Sciatic nerve (tissue), 2 donors: ENCODE measurements around the gene NFIB. TPM values are rescaled to one million over a fixed set of nuclear protein-coding genes. Genes with fewer than 3 reads are reported as not detected.

Experiments used
- ATAC-seq: fragments of 200-7000 bp; cut with Tn5 transposase; one replicate; pipeline ENCODE4 v1.9.1; 2020; ENCODE audit warnings: mild to moderate bottlenecking, moderate library complexity
- DNase-seq: peaks from one replicate; pipeline ENCODE4 v3.0.0-alpha.2; 2020; ENCODE audit warnings: low spot score
- intact Hi-C: fragments of 100-400 bp; cut with DNase I; formaldehyde crosslinking; loops from one replicate; pipeline ENCODE4 v1.14.2; 2022
- total RNA-seq: library from RNA; stranded (reverse); fragmentation: NEBNext Ultra II Directional; extraction: Animal tissue kit (Norgen Biotek cat#: 25700); gene quantifications from one replicate; pipeline ENCODE4 v1.2.1, GENCODE V29; 2021
- donor health status: DM: no; HTN: no; CAD: no.
- donor health status: DM: no; HTN: no; CAD: no.

Gene NFIB
- total RNA-seq, 1 donor from 2014 or later = 137 TPM

DNA sequence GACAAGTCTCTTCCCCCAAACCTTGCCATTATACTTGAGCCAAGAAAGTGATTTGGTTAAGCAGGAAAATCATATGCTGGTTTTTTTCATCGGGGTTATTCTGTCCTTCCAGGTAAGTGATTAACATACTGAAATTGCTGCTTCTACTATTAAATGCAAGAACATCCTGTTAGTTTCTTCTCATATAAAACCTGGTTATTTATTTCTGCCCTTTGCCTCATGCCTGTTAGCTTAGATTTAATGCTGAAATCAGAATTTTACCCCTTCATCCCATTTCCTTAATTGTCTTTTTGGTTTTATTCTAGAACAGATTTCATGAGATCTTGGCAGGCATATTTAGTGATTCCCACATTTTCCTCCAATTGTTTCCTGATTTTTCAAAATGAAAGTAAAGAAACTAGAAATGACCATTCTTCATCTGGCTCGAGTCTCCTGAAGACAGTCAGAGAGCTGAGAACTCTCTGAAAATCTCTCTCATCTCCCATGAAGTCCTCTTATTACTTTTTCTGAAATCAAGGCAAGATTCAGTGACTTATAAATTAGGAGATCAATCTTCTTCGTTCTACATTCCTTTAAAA is 132.9 kb downstream of the NFIB start:
- no peak for DNase-seq
- ATAC-seq = peak; percentile 33
- intact Hi-C loops = no loop called here

DNA sequence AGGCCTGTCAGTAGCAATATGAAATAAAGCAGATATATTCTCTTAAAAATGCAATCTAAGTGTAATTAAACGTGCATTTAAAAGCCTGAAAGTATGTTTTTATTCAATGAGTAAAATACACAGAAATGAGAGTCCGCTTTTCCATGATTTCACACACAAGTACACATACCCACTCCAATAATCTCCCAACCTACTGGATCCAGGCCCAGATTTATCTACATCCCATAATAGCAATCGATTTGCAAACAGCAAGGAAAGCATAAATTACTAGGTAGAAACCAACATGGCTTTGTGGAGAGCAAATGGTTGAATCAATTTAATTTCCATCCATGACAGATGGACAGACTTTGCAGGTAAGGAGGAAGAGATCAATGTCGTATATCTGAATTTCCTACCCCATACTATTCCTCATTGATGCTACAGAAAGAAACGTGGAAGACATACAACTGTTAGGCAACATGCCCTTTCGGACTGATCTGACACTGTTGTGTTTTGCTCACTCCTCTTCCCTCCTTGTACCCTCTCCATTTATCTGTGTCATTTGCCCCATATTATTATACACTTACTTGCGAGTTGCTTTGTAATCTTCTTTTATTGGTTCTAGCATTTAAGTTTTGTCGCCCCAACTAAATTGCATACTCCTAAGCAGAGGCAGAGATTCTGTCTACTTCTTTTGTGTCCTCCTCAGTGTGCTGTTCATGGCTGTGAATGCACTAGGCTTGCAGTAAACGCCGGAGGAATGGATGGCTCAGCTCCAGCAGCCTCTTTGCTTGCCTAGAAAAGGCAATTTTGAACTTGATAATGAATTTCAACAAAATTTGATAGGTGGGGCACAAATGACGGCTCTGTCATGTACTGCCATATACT is 133.6 kb downstream of the NFIB start:
- intact Hi-C loops = no loop called here
- ATAC-seq (peak; percentile 75), DNase-seq (peak; percentile 63)

GRCh38 chr9:14179449-14179848 is 134.5 kb downstream of the NFIB start:
- no peak for DNase-seq
- no peak for ATAC-seq
- intact Hi-C loops = no loop called here

GRCh38 chr9:14175778-14176177 is 138.2 kb downstream of the NFIB start:
- intact Hi-C loops = no loop called here
- ATAC-seq (peak; percentile 55), DNase-seq (no peak)

DNA sequence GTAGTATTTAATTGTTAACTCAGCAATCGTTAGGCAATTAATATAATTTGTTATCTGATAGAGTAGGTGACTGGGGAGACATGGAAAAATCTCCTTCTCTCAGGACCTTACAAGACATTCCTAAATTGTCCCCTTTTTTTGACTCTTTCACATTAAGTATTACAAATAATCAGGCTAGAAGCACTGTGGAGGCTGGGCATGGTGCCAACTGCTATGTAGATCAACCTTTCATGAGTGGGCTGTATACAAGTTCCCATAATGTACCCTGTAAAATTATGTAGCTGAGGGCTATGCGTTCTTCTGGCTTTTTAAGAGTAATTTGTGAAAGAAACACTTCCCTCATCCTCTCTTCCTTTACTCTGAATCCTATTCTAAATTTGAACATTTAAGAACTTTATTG is 140.2 kb downstream of the NFIB start:
- ATAC-seq (no peak), DNase-seq (no peak)

DNA sequence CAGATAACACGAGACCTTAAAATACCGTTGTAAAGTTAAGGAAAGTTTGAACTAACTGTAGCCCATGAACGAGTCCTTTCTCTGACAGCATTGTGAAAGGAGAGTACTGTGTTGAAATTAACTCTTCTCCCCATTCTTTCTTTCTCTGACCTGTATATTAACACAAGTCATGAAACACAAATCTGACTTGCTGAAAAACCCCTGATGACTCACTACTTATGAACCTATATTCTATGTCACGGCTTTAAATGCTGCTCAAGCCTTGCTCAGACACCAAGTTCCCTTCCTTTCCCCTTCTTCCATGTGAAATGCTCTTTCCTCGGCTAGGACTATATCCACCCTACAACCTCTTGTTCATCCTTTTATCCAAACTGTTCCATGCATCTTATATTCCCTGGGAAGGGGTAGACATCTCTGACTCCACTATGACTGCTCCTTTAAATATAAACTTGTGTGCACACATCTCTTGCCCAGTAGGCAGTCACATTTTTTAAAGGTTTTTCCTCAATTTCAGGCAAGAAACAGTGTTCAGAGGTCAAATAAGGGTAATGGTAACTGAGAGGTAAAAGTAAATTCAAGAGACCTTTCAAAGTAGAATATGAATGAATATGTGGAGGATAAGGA is 142.9 kb downstream of the NFIB start:
- ATAC-seq (no peak), DNase-seq (no peak)
- intact Hi-C loops = no loop called here

More for the DNA sequence above, 140.2 kb downstream of the NFIB start:
- intact Hi-C loops = no loop called here

DNA sequence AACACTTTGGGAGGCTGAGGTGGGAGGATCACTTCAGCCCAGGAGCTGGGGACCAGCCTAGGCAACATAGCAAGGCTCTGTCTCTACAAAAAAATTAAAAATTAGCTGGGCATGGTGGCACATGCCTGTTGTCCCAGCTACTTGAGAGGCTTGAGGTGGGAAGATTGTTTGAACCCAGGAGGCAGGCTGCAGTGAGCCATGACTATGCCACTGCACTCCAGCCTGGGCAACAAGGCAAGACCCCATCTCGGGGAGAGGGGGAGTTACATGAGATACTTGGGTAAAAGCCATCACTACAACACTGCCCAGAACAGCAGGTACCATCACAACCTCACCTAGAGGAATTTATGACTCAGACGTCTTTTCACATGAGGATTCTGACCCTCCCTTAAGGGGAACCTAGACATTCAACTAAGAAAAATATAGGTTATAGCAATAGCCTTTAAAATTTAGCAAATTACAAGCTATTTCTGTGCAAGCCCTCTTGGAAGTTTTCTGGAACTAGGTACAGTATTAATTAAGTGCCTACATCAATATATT is 143.5 kb downstream of the NFIB start:
- DNase-seq (no peak), ATAC-seq (no peak)
- intact Hi-C loops = no loop called here

DNA sequence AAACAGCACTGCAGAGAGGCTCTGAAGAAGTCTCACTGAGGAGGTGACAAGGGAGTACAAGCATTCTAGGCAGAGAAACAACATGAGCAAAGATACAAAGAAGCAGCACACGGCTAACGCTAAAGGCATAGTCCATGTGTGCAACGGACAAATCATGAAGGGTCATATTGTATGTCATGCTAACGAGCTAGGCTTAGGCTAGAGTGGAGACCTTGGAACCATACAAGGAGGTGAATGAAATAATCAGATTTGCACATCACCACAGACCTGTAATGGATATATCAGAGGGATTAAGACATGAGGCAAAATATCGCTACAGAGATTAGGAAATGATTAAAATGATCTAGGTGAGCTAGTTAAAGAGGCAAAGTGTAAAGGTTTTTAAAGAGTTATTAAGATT is 145.6 kb downstream of the NFIB start:
- ATAC-seq (no peak), DNase-seq (no peak)
- intact Hi-C loops = no loop called here

GRCh38 chr9:14165376-14166035 is 148.4 kb downstream of the NFIB start:
- intact Hi-C loops = no loop called here
- ATAC-seq (no peak), DNase-seq (no peak)

GRCh38 chr9:14164908-14165307 is 149.0 kb downstream of the NFIB start:
- intact Hi-C loops = no loop called here
- no peak for ATAC-seq
- no peak for DNase-seq

- ATAC-seq = peak; percentile 23
Observed at GRCh38 chr9:14159440-14160216, 154.3 kb downstream of the NFIB start.

DNA sequence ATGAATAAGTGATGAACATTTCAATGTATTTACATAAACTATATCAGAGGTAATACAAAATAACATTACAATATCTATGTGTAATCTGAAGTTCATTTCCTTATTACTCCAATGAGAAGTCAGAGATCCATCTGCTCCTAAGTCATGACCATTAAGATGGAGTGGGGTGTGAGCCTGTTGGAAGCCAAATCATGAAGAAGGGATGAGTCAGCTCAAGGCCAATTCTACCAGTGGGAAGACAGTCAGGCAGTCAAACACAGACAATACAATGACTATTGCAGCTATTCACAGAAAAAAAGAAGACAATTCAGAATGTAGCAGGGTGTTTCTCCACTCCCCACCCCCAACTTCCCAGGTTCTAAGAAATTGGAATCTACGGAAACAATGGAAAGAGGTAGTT is 155.0 kb downstream of the NFIB start:
- ATAC-seq (peak; percentile 50), DNase-seq (no peak)
- intact Hi-C loops = no loop called here

More at GRCh38 chr9:14159440-14160216, 154.3 kb downstream of the NFIB start:
- DNase-seq = no peak
- intact Hi-C loops = no loop called here

DNA sequence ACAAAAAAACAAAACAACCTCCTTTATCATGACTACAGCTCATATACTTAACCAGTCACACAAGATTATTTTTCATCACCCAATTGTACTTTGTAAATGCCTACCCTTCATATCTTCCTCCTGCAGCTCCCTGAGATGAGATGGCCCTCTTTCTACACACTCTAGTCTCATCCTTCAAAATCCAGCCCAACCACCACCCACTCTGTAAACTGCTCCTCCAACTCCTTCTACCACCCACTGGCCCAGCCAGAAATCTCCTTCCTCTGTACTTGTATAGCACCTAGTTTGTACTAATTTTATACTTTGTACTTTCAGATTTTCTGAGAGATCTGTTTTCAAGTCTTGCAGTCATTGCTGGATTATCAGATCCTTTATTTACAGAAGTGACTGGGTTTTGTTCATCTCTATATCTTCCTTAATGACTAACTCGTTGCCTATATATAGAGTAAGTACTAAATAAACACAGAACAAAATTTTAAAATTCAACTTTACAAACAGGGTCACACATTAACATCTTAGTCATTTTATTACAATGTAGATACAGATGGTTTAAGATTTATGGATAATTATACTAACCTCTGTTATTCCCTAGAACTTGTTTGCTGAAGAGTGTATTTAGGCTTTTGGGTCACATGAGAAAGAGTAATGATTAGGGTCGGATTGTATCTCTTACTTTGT is 155.7 kb downstream of the NFIB start:
- DNase-seq = no peak
- ATAC-seq = no peak
- intact Hi-C loops = no loop called here

DNA sequence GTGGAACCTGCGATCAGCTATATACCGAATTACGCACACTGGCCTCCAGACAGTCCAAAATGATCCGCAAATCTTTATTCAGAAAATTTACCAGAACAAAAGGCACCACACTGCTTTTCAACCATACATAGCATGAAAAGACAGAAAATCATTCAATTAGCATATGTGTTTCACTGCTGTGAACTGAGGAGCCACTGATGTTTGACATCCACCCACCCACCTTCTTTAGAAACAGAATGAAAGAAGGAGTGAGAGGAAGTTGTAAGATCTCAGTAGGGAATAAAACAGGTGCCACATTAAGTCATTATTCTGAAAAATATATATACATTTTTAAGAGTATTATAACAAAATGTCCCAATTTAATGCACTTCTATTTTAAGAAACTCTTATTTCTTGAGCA is 156.8 kb downstream of the NFIB start:
- intact Hi-C loops = no loop called here
- no peak for ATAC-seq
- DNase-seq = no peak

GRCh38 chr9:14156046-14156445 is 157.9 kb downstream of the NFIB start:
- ATAC-seq (no peak), DNase-seq (no peak)
- intact Hi-C loops = no loop called here

GRCh38 chr9:14155237-14155636 is 158.7 kb downstream of the NFIB start:
- ATAC-seq (no peak), DNase-seq (no peak)
- intact Hi-C loops = no loop called here

DNA sequence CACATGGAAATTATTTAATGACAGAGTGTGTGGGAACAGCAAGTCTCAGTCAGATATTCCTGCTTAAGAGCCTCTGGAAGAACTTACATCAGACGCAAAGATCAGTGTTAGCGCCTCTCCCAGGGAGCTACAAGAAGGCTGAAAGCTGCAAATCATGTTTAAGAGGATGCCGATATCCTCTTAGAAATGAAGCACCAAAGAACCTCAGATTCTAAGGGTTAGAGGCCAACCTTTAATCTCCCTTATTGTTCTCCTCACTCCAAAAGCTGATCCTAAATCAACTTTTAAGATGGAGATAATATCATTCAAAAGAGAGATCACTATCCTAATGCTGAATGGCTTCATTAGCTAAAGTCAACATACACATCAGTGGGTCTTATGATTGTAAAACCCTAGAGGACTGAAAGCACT is 160.6 kb downstream of the NFIB start:
- intact Hi-C loops = no loop called here
- no peak for DNase-seq
- peak; percentile 72 for ATAC-seq

GRCh38 chr9:14151451-14151850 is 162.5 kb downstream of the NFIB start:
- DNase-seq = no peak
- no peak for ATAC-seq
- intact Hi-C loops = no loop called here
